ENCODE measurements around the gene BMP6.

The BMP6 gene

DNA sequence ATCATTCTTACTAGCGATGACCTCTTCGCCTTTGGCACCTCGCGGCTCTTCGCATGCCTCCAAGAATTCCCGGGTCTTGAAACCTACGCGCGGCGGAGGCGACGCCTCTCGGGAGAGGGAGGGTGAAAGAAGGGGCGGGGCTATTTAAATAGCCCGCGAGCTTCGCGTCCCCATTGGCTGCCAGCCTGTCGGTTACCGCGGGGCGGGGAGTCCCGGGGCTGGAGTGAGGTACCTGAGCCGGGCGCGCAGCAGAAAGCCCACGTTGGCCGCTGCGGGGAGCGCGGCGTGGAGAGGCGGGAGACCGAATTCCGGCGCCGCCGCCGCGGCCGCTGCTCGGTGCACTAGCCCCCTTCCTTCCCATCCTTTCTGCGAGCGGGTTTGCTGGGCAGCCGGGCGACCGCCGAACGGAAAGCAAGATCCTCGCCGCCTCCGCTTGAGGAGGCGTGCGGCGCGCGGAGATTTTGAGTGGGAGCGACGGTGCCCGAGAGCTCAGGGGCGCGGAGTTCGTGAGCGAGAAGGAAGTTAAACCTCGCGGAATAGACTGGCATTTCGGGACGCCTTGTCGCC lies at the start of gene BMP6:
TSS of gene BMP6 (plus strand) at position 251 of the 567 bp plus-strand sequence. CDS start 857 bp downstream, outside the sequence.
- peak; percentile 33 for DNase-seq (ENCODE audit: low spot score)

DNA sequence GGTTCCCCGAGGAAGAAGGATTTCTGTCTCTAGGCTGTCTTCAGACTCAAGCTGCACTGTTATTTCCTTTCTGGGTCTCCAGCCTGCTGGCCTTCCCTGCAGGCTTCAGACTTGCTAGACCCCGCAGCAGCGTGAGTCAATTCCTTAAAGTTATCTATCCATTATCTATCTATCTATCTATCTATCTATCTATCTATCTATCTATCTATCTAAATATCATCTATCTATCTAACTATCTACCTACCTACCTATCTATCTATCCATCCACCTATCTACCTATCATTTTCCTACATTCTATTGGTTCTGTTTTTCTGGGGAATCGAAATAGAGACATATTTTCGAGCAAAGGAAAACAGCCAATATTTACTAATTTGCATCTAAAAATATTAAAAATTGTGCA lies 48.7 kb upstream of the BMP6 start:
- DNase-seq (ENCODE audit: low spot score), result no peak

DNA sequence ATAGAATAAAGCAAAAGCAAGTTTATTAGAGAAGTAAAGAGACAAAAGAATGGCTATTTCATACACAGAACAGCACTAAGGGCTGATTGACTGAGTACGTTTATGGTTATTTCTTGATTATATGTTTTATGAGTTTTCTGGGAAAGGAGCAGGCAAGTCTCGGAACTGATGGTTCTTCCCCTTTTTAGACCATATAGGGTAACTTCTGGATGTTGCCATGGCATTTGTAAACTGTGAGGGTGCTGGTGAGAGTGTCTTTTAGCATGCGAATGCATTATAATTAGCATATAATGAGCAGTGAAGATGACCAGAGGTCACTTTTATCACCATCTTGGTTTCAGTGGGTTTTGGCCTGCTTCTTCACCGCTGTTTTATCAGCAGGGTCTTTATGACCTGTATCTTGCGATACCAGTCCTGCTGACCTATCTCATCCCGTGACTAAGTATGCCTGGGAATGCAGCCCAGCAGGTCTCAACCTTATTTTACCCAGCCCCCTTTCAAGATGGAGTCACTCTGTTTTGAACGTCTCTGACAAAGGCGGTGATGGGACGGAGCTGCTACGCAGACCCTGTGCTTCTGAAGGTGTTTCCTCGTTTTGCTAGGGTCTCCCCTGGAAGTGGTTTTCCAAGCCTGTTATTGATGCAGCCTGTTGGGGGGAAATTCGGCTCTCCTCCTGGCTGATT lies 45.4 kb upstream of the BMP6 start:
- DNase-seq (ENCODE audit: low spot score), result no peak

DNA sequence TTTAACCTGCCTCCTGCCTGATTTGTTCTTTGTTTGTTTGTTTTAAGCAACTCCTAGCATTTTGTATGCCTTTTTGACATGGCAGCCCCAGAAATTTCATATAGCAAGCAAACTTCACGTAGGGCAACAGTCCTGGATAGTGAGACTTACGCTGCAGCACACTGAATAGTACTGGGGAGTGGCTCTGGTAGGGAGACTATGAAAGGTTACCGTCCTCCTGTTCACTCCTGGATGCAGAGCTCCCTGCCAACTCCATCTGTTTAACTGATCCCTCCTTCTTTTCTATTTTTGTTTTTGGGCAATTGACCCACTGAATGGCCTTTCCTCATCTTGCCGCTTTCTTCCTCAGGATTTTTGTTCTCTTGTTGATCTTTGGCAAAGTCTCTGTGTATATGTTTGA lies 44.5 kb upstream of the BMP6 start:
- DNase-seq (ENCODE audit: low spot score), result no peak

DNA sequence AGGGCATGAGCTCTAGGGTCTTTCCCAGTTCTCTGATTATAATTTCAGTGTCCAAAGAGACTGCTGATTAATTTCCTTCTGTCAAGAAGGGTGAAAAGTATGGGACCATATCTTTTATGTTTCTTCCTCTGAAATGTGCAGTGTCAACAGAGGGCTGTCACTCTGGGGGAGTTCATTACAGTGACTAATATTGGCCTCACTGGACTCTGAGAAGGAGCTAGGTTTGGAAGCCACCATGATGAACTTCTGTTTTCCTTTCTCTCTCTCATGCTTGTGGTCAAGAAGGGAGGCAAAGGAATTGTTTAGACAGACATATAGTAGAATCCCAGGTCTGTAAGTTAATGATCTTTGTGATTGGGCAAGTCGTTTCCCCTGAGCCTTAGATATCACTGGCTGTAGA lies 41.8 kb upstream of the BMP6 start:
- no peak for DNase-seq (ENCODE audit: low spot score)

DNA sequence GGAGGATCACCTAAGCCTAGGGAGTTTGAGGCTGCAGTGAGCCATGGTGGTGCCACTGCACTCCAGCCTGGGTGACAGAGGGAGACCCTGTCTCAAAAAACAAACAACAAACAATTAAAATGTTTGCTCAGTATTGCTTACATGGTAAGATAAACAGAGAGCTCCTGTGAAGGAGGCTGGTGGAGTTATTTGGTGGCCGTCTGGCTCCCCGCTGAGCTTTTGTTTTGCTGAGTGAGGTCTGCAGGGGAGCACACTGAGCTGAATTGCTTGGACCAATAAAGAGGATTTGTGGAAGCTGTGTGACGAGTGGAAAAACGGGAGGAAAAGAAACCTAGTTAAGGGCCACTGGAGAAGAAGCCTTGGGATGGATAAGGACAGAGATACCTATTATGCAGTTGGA lies 41.1 kb upstream of the BMP6 start:
- DNase-seq (ENCODE audit: low spot score), result no peak

DNA sequence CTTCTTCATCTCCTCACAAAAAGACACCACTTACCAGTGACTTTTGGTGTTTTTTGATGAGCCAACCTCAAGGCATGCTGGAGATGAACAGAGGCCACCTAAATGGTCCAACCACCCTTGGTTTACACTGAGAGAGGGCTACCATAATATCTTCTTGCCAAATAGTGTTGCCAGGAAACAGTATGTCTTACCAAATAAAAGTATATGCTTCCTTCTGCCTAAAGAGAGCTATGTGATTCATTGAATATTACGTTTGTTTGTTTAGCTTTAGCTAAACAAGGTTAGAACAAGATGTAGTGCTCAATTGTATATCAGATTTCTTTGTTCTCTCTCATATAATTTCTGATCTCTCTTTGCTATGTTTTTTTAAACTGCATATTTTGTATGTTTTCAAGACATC lies 40.6 kb upstream of the BMP6 start:
- DNase-seq (ENCODE audit: low spot score), result no peak

DNA sequence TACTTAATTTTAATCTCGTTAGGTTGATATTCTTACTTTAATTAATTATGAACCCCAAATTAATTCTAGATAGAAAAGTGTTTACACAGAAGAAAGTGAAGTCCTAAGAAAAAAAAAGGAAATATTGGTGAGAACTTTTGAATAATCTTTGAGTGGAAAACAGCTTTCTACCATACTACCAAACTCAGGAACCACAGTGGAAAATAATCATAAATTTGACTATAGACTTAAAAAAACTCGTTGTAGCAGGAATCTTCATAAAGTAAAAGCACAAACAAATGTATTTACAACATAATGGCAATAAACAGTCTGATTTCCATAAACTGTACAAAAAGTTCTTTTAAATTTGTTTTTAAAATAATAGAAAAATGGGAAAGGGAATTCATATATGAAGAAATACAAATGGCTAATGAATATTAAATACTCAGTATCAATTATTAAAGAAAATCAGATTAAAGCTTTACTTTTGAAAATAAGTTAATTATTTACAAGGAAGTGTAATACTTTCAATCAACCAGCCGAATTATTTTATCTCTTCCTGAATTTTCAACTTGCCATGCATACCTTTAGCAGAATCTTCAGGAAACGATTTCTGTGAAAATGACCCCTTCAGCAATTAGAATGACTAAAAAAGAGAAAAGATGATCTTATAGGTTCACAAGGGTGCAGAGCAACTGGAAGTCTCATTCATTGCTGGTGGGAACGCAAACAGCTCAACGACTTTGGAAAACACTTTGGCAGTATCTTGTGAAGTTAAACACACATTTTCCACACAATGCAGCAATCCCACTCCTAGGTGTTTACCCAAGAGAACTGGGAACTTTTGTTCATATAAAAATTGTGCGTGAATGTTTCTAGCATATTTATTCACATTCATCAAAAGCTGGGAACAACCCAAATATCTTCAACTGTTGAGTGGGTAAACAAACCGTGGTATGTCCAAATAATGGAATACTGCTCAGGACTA lies 38.5 kb upstream of the BMP6 start:
- no peak for DNase-seq (ENCODE audit: low spot score)

DNA sequence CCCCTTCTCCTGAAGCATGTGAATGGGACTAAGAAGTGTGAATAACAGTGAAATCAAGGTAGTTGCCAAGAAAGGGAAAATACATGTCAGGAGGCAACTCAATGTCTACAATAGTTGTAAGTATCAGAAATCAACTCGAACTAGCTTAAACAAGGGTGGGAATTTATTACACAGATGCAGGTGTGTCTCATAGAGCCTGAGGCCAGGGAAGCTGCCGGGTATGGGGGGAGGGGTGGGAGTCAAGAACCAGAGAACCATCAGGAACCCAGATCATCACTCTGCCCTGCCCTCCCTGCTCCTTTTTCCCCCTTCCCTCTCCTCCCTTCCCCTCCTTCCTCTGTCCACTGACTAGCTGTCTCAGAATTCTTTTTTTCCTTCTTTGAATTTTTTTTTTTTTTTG lies 34.9 kb upstream of the BMP6 start:
- no peak for DNase-seq (ENCODE audit: low spot score)

DNA sequence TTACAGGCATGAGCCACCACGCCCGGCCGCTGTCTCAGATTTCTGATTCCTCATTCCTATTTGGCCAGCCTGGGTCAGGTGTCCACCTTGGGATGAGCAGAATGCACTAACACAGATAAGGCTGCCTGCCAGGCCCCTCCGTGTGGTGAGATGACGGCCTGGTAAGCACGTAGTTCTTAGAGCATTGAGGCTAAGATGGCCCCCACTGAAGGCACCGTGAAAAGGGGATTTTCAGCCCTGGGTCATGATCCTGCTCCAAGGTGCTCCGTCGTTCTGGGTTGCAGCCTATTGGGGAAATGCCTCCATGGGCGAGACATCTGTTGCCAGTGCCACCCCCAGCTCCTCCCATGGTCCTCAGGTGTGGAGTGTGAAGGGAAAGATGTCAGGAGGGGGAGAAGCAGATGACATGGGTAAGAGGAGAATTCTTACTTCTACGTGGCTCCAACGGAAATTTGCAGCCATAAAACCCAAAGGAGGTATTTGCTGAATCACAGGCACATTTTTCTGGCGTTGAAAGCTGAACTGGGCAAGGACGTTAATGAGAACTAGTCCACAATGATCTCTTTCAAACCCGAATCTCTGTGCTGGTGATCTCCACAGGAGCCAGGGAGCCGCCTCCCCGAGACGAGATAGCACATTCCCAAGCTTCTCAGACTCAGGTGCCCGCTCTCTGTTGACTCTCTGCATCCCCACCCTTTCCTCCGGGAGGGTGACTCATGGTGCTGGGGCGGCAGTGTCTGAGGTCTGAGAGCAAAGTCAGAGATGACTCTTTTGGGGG lies 34.0 kb upstream of the BMP6 start:
- DNase-seq (ENCODE audit: low spot score), result no peak

DNA sequence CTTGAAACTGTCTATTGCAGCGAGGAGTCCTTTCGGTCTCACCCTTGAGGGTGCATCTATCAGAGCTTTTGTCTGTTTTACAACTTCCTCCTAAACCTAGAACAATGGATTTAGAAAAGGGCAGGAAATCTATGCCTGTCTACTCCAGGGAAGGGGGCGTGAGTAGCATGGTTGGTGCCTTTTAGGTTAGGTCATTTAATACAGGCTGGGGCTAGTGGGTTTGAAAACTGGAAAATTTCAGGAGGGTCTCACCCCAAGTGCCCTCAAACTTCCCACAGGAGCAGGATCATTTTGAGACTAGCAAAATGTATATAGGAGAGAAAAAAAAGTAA lies 33.5 kb upstream of the BMP6 start:
- DNase-seq (ENCODE audit: low spot score), result no peak

DNA sequence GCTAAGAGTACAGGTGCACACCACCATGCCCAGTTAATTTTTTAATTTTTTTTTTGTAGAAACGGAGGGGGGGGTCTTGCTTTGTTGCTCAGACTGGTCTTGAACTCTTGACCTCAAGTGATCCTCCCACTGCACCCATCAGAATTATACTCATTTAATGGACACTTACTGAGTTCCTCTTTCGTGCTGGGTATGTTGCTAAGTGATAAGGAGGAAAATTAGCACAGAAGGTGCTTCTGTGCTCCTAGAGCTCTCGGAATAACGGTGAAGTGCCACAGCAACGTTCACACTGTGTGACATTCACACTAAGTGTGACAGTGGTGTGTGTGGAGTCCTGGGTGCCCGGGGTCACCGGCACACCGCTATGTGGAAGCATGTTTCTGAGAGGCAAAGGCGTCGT lies 32.1 kb upstream of the BMP6 start:
- DNase-seq (ENCODE audit: low spot score), result no peak

DNA sequence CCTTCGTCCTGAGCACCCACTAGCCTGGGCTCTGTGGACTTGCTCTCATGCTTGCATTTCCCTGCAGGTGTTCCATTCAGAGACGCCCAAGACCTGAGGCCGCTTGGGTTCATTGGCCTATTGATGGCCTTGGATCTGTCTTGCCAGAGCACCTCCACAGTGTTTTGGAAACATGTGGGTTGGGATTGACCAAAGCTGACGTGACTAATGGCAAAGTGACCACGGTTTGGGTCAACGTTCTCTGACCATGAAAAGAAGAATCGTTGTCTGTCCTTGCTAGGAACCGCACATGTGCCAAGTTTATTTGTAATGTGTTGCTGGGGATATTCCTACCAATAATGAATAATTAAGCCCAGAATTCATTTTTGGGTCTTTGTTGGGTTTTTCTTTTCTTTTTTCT lies 29.8 kb upstream of the BMP6 start:
- DNase-seq (ENCODE audit: low spot score), result no peak

DNA sequence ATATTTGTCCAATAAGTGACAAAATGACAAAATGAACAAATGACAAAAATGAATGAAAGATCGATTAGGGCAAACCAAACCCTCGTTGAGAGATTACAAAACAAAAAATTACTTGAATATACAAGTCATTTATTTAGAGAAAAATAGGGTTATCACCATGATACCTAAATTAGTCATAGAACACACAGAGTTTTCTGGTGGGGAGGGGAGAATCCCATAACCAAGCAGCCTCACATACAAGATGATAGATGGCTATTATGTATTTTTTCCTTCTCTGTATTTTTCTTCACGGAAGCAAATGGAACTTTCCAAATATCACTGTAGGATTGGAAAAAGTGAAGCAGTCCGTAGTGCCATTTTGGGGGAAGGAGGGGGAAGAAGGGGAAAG lies 28.5 kb upstream of the BMP6 start:
- DNase-seq (ENCODE audit: low spot score), result no peak

DNA sequence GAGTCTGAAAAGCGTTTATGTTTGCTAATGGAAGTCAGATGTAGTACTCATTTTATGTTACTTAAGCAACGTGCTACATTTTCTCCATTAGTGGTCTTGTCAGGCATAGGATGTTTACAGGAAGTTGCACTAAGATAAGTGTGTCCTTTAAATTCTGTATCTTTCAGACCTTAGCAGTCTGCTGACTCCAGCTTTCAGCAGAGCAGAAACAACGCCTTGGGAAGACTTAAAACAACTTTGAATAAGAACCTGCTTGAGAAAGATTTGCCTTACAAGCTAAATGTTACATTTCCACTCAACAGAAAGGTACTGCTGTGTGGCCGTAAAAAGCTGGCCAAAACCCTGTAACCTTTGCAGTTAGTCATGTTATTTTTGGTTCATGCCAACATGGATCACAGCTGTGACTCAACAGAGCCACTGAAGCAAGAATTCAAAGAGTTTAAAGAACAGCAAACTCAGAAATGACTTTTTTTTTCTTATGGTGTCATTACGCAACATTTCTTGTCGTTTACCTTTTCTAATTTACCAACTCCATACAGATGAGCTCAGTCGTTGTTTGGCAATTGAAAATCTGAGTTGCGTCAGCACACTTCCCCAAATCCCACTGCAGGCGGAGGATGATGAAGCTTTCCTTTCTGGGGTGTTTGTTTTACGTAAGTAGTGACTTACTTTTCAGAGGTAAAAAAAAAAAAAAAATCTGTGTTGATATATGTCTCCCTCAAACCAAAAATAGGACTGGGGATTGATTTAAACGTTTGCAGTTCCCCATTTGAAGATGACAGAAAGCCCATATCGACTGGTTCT lies 27.9 kb upstream of the BMP6 start:
- DNase-seq (ENCODE audit: low spot score), result no peak

DNA sequence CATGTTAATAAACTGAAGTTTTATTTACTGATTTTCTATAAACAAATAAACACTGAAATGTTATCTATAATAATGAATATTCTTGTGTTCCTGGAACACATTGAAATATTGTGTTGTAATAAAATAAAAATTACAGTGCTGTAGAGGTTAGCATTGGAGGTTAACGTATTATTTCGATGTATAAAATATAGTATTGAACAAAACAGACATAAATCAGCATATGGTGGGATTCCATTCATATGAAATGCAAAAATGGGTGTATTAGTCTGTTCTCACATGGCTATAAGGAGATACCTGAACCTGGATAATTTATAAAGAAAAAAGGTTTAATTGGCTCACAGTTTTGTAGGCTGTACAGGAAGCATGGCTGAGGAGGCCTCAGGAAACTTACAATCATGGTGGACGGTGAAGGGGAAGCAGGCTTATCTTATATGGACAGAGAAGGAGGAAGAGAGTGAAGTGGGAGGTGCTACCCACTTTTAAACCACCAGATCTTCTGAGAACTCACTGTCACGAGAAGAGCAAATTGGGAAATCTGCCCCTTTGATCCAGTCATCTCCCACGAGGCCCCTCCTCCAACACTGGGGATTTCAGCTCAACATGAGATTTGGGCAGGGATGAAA lies 24.6 kb upstream of the BMP6 start:
- no peak for DNase-seq (ENCODE audit: low spot score)

DNA sequence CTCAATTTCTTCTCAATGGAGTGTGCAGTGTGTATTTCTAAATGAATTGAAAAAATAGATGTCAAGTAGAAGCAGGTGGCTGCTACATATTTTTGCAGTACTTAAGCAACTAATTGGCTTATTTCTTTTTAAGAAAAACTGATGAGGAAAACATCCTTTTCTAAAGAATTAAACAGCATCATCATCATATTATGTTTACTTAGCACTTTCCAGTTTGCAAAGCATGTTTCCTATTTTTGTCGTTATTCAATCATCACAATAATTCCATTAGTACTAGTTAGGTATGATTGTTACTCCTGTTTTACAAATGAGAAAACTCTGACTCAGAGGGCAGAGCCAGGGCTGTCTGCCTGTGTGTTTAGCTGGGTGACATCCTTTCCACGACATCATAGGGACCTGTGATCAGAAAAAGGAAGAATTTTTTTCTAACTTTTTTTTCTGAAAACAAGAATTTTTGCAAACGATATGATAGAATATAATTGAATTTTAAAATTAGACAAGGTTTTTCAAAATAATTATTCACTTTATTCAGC lies 22.7 kb upstream of the BMP6 start:
- no peak for DNase-seq (ENCODE audit: low spot score)

DNA sequence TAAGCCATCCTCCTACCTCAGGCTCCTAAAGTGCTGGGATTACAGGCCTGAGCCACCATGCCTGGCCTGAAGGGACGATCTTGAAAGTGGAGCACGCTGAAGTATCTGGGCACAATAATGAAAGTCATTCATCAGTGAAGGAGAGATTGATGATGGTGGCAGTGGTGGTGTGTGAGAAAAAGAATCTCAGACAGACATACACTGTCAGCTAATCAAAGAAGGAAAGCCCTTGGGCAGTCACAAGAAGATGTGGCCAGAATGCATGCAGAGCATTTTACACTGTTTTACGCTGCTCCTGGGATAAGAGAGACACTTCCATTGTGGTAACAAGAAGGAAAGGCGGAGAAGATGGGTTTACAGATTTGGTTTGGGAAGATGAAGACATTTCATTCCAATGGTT lies 20.4 kb upstream of the BMP6 start:
- no peak for DNase-seq (ENCODE audit: low spot score)

DNA sequence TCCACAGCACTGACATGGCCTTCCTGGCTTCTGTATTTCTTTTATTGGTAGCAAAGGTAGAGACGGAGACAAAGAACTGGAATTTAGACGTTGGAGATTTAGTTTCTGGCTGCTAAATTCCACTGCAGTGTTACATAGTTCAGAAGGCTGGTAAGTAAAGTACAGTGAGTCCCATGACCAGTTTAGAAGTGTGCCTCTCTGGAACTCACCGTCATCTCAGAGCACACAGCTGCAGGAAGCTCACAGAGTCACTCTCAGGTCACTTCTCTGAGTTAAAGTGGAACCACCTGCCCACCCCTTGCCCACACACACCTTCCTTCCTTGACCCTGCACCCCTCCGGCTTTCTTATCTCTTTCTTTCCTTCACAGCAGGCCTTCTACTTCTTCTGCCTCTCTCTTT lies 19.6 kb upstream of the BMP6 start:
- DNase-seq (ENCODE audit: low spot score), result no peak

DNA sequence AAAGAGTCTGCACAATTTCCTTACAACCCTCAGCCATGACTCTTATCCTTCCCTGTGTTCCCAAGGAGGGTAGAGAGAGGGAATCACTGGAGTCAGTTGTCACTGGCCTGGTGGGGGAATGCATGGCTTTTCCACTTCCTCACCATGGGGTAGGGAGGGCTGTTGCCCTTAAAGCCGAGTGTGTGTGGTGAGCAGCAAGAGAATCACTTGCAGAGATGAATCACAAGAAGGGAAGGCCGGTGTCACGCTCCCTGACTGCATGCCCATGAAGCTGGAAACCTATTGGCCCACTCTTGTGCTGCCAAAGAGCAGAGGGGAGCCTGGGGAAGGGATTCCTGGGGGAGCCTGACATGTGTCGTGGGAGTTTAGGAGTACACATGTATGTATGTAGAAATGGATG lies 18.1 kb upstream of the BMP6 start:
- no peak for DNase-seq (ENCODE audit: low spot score)

DNA sequence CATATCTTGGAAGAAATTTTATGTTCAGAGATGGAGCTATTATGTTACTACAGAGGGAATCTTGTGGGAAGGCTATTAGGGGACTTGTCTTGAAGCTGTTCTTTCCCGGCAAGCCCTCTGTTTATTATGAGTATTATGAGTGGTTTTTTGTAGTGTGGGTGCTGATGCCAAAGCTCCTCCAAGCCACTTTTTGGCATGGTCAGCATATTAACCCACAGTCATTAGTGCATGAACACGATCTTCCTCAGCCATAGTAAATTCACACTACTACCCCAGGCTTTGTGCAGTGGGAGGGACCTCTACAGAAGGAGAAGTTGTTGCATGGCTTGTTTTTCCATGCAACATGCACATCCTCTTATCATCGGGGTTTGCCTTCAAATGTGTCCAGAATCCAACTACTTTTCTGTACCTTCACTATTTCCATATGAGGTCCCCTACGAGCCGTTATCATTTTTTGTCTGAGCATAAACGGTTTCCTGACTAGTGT lies 6.5 kb upstream of the BMP6 start:
- no peak for DNase-seq (ENCODE audit: low spot score)
